ENCODE results near the gene DNAJB2. TPM values are rescaled to one million over a fixed set of nuclear protein-coding genes. Genes with fewer than 3 reads are reported as not detected.

Gene DNAJB2
- total RNA-seq, 1 donor from 2014 or later: 69.5 TPM

GRCh38 chr2:219293736-219294231 lies 14.6 kb downstream of the DNAJB2 start:
- TF ChIP-seq CTCF (IDR thresholded peaks at IDR 0.05; ENCODE audit: unreplicated experiment): no peak
- Mint-ChIP-seq H3K4me3 (ENCODE audit: low read depth) (peak overlapping the region; percentile 18), H3K27ac (no peak overlapping the region), H3K27me3 (peaks cover 18% of the 10 kb centered on the region), H3K9me3 (ENCODE audit: low read depth) (no peaks in the 10 kb centered on the region), H3K36me3 (ENCODE audit: insufficient read depth) (no peaks in the 10 kb centered on the region), H3K4me1 (ENCODE audit: low read depth) (peaks cover 3% of the 10 kb centered on the region)
- DNase-seq (ENCODE audit: low spot score, unreplicated experiment): no peak

DNA sequence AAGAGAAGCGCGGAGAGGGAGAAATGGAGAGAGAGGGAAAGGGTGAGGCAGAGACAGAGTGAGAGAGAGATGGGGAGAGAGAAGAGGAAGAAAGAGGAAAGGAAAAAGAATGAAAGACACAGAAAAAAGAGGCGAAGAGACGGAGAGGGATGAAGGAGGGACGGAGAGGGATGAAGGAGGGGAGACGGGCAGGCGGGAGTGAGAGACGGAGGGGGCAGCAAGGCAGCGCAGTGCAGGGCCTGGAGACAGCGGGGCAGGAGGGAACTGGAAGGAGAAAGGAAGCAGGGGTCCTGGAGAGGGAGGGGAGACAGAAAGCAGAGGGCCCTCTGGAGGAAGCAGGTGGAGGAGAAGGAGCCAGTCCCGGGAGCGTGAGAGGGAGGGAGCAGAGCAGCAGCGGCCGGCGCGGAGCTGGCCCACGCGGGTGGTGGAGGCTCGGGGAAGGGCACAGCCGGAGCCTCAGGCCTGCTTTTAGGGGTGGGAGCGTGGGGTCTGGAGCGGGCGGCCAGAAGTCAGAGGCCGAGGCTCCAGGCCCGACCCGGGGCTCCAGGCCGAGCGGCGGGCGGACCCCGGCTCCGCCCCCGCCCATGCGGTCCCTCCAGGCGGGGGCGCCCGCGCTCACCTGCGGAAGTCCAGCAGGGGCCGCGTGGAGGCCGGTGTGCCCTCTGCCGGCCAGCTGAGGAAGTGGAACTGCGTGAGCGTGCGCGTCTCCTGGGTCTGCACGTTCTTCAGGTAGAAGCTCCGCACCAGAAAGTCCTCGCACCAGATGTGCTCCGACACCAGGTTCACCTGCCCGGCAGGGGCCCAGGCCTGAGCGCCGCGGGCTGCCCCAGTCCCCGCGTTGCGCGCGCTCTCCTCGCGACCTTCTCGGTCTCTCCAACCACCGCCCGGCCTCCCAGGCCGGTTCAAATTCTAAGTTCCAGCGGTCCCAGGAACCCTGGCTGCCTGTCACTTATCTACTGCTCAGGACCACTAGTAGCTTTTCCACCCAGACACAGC lies 15.5 kb downstream of the DNAJB2 start:
- Mint-ChIP-seq H3K27ac (peak overlapping the region; percentile 88), H3K36me3 (ENCODE audit: insufficient read depth) (no peaks in the 10 kb centered on the region), H3K9me3 (ENCODE audit: low read depth) (no peaks in the 10 kb centered on the region), H3K27me3 (peaks cover 24% of the 10 kb centered on the region), H3K4me3 (ENCODE audit: low read depth) (peak overlapping the region; percentile 76), H3K4me1 (ENCODE audit: low read depth) (peaks cover 3% of the 10 kb centered on the region)
- DNase-seq (ENCODE audit: low spot score, unreplicated experiment): peak; percentile 88
- TF ChIP-seq CTCF (IDR thresholded peaks at IDR 0.05; ENCODE audit: unreplicated experiment): peak; percentile 100

- no peak for TF ChIP-seq CTCF (IDR thresholded peaks at IDR 0.05; ENCODE audit: unreplicated experiment)
- no peaks in the 10 kb centered on the region for H3K9me3 Mint-ChIP-seq (ENCODE audit: low read depth)
- DNase-seq (ENCODE audit: low spot score, unreplicated experiment): no peak
- no peak overlapping the region for H3K27ac Mint-ChIP-seq
- no peak overlapping the region for H3K4me3 Mint-ChIP-seq (ENCODE audit: low read depth)
- no peaks in the 10 kb centered on the region for H3K36me3 Mint-ChIP-seq (ENCODE audit: insufficient read depth)
- peaks cover 39% of the 10 kb centered on the region for H3K27me3 Mint-ChIP-seq
- H3K4me1 Mint-ChIP-seq (ENCODE audit: low read depth): peaks cover 3% of the 10 kb centered on the region
These were observed 17.0 kb downstream of the DNAJB2 start for GRCh38 chr2:219296142-219296541.

- peaks cover 3% of the 10 kb centered on the region for H3K4me1 Mint-ChIP-seq (ENCODE audit: low read depth)
- H3K9me3 Mint-ChIP-seq (ENCODE audit: low read depth): no peaks in the 10 kb centered on the region
- H3K27me3 Mint-ChIP-seq: peaks cover 46% of the 10 kb centered on the region
- H3K4me3 Mint-ChIP-seq (ENCODE audit: low read depth): no peak overlapping the region
- H3K27ac Mint-ChIP-seq: no peak overlapping the region
- no peak for TF ChIP-seq CTCF (IDR thresholded peaks at IDR 0.05; ENCODE audit: unreplicated experiment)
- DNase-seq (ENCODE audit: low spot score, unreplicated experiment): no peak
- H3K36me3 Mint-ChIP-seq (ENCODE audit: insufficient read depth): no peaks in the 10 kb centered on the region
These were observed 17.6 kb downstream of the DNAJB2 start for GRCh38 chr2:219296631-219297391.
